ENCODE results near the gene RABGAP1L.

DNA sequence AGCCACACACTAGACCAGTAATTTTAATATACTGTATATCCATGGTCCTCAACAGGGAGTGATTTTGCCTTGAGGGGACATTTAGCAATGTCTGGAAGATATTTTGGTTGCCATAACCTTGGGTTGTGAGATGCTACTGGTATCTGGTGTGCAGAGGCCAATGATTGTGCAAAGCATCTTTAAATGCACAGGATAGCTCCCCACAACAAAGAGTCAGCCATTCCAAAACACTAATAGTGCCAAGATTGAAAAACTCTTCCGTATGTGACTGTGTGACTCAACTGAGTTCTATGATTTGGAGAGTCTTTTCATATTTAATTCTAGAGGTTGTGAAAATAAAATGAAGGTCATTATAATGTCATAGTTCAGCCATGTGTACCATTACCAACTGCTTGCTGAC is 699.0 kb downstream of the RABGAP1L start:
- TF ChIP-seq, protein P1, sequence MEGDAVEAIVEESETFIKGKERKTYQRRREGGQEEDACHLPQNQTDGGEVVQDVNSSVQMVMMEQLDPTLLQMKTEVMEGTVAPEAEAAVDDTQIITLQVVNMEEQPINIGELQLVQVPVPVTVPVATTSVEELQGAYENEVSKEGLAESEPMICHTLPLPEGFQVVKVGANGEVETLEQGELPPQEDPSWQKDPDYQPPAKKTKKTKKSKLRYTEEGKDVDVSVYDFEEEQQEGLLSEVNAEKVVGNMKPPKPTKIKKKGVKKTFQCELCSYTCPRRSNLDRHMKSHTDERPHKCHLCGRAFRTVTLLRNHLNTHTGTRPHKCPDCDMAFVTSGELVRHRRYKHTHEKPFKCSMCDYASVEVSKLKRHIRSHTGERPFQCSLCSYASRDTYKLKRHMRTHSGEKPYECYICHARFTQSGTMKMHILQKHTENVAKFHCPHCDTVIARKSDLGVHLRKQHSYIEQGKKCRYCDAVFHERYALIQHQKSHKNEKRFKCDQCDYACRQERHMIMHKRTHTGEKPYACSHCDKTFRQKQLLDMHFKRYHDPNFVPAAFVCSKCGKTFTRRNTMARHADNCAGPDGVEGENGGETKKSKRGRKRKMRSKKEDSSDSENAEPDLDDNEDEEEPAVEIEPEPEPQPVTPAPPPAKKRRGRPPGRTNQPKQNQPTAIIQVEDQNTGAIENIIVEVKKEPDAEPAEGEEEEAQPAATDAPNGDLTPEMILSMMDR (optimal IDR thresholded peaks at IDR 0.05 in 1 of 3, IDR thresholded peaks at IDR 0.05 in 1 of 3, conservative IDR thresholded peaks at IDR 0.05 in 1 of 3; ENCODE audit: extremely low read depth in 1 of 3, insufficient read depth in 2 of 3, low read length in 3 of 3): no peak
- TF ChIP-seq EZH2 (IDR thresholded peaks at IDR 0.05; ENCODE audit: low read length): no peak

Measured in keratinocyte (primary cell).